CD4-positive, CD25-positive, alpha-beta regulatory T cell (primary cell): ENCODE measurements around the gene NR3C1. TPM values are rescaled to one million over a fixed set of nuclear protein-coding genes. Genes with fewer than 3 reads are reported as not detected.

ENCODE experiments used
- ATAC-seq, 2 donors: fragments of 150-1000 bp; cut with Tn5 transposase; one replicate each; pipeline ENCODE4 v1.10.0; 2021; ENCODE audit warnings: low read depth in 2 of 2, moderate number of reproducible peaks in 2 of 2, moderate library complexity in 1 of 2
- DNase-seq, 3 donors: peaks; one replicate each; pipeline versions ENCODE4 v3.0.0 to v3.0.0-alpha.2; 2012 to 2022; ENCODE audit warnings: mixed read lengths in 1 of 3
- H3K27ac ChIP-seq: one replicate; pipeline ENCODE4 v1.7.0; 2013; ENCODE audit warnings: mild to moderate bottlenecking, low read length; ENCODE audit not compliant: insufficient read depth, poor library complexity, severe bottlenecking
- H3K27me3 ChIP-seq: one replicate; pipeline ENCODE4 v1.7.0; 2013; ENCODE audit warnings: low read length; ENCODE audit not compliant: control insufficient read depth, insufficient read depth
- H3K36me3 ChIP-seq: one replicate; pipeline ENCODE4 v1.7.0; 2013; ENCODE audit warnings: mild to moderate bottlenecking, low read length, moderate library complexity; ENCODE audit not compliant: control insufficient read depth, insufficient read depth
- H3K4me1 ChIP-seq: 2 replicates; pipeline ENCODE4 v1.7.0; 2013; ENCODE audit warnings: mild to moderate bottlenecking, low read length; ENCODE audit not compliant: insufficient read depth, control insufficient read depth, poor library complexity, severe bottlenecking
- H3K4me3 ChIP-seq: one replicate; pipeline ENCODE4 v1.7.0; 2013; ENCODE audit warnings: low read depth, mild to moderate bottlenecking, low read length, moderate library complexity
- H3K9me3 ChIP-seq, 2 experiments: 1 replicate in 1 of 2; 2 replicates in 1 of 2; pipeline ENCODE4 v1.7.0; 2013; ENCODE audit warnings: low read length in 2 of 2, mild to moderate bottlenecking in 1 of 2, moderate library complexity in 1 of 2; ENCODE audit not compliant: control insufficient read depth in 2 of 2
- H3K27ac Mint-ChIP-seq, 3 donors: one replicate each; pipeline ENCODE4 v1.8.0; 2020 to 2022; ENCODE audit warnings: mild to moderate bottlenecking in 3 of 3, mixed read lengths in 3 of 3, moderate library complexity in 2 of 3
- H3K27me3 Mint-ChIP-seq: one replicate; pipeline ENCODE4 v1.8.0; 2022; ENCODE audit warnings: mild to moderate bottlenecking, mixed read lengths
- H3K36me3 Mint-ChIP-seq: one replicate; pipeline ENCODE4 v1.8.0; 2020; ENCODE audit warnings: mixed read lengths
- H3K4me1 Mint-ChIP-seq, 4 donors: one replicate each; pipeline ENCODE4 v1.8.0; 2020 to 2022; ENCODE audit warnings: mixed read lengths in 4 of 4, mild to moderate bottlenecking in 1 of 4
- H3K4me3 Mint-ChIP-seq, 4 donors: one replicate each; pipeline ENCODE4 v1.8.0; 2020 to 2022; ENCODE audit warnings: mild to moderate bottlenecking in 4 of 4, mixed read lengths in 4 of 4, moderate library complexity in 3 of 4
- H3K9me3 Mint-ChIP-seq, 7 donors: one replicate each; pipeline ENCODE4 v1.8.0; 2020 to 2022; ENCODE audit warnings: mixed read lengths in 7 of 7, mild to moderate bottlenecking in 3 of 7, moderate library complexity in 2 of 7
- polyA plus RNA-seq, 4 donors: library from polyadenylated mRNA; unstranded; fragments of 300-500 nt; fragmentation: Illumina TruSeq; gene quantifications; one replicate each; pipeline ENCODE4 v1.2.3, GENCODE V29; 2021
- total RNA-seq: library from RNA; stranded (reverse); gene quantifications from one replicate; pipeline ENCODE4 v1.2.3, GENCODE V29; 2022

NR3C1 gene
- total and polyA plus RNA-seq, 5 donors from 2014 or later: 62.5 to 154 (median 75.1) TPM

GRCh38 chr5:143259254-143259605 lies 144.3 kb downstream of the NR3C1 start:
- Mint-ChIP-seq H3K27ac (no peak overlapping the region), H3K36me3 (no peaks in the 10 kb centered on the region)
- no peak for ATAC-seq

GRCh38 chr5:143258559-143259253 lies 144.8 kb downstream of the NR3C1 start:
- ATAC-seq: no peak
- Mint-ChIP-seq H3K36me3 (no peaks in the 10 kb centered on the region), H3K9me3 (no peaks in the 10 kb centered on the region), H3K4me1 (no peaks in the 10 kb centered on the region), H3K4me3 (no peak overlapping the region), H3K27ac (peak overlapping the region in 1 of 3 donors; percentile 20), H3K27me3 (no peaks in the 10 kb centered on the region)
- Histone ChIP-seq H3K27me3 (no peaks in the 10 kb centered on the region), H3K4me1 (no peaks in the 10 kb centered on the region), H3K4me3 (no peak overlapping the region), H3K36me3 (no peaks in the 10 kb centered on the region), H3K9me3 (no peaks in the 10 kb centered on the region), H3K27ac (no peak overlapping the region)
- DNase-seq: no peak

More at GRCh38 chr5:143259254-143259605, 144.3 kb downstream of the NR3C1 start:
- Mint-ChIP-seq H3K27me3 (no peaks in the 10 kb centered on the region), H3K4me1 (no peaks in the 10 kb centered on the region), H3K4me3 (no peak overlapping the region), H3K9me3 (no peaks in the 10 kb centered on the region)
- no peak overlapping the region for H3K27ac ChIP-seq
- H3K4me3 ChIP-seq: no peak overlapping the region
- no peaks in the 10 kb centered on the region for H3K9me3 ChIP-seq
- H3K27me3 ChIP-seq: no peaks in the 10 kb centered on the region
- H3K36me3 ChIP-seq: no peaks in the 10 kb centered on the region
- no peaks in the 10 kb centered on the region for H3K4me1 ChIP-seq
- no peak for DNase-seq

GRCh38 chr5:143254819-143255218 lies 148.7 kb downstream of the NR3C1 start:
- no peak overlapping the region for H3K4me3 ChIP-seq
- H3K27me3 ChIP-seq: no peaks in the 10 kb centered on the region
- Mint-ChIP-seq H3K4me3 (no peak overlapping the region), H3K27me3 (peaks cover 5% of the 10 kb centered on the region), H3K9me3 (no peaks in the 10 kb centered on the region), H3K27ac (no peak overlapping the region), H3K4me1 (no peaks in the 10 kb centered on the region), H3K36me3 (no peaks in the 10 kb centered on the region)
- H3K27ac ChIP-seq: no peak overlapping the region
- H3K36me3 ChIP-seq: no peaks in the 10 kb centered on the region
- DNase-seq: no peak
- H3K9me3 ChIP-seq: no peaks in the 10 kb centered on the region
- ATAC-seq: no peak
- no peaks in the 10 kb centered on the region for H3K4me1 ChIP-seq

GRCh38 chr5:143251946-143252345 lies 151.5 kb downstream of the NR3C1 start:
- DNase-seq (no peak), ATAC-seq (no peak)
- Mint-ChIP-seq H3K36me3 (no peaks in the 10 kb centered on the region), H3K27ac (no peak overlapping the region), H3K4me1 (no peaks in the 10 kb centered on the region), H3K9me3 (peaks cover 0 to 2% (median 0%) of the 10 kb centered on the region in 7 donors), H3K27me3 (peaks cover 5% of the 10 kb centered on the region), H3K4me3 (no peak overlapping the region)
- no peak overlapping the region for H3K4me3 ChIP-seq
- no peaks in the 10 kb centered on the region for H3K27me3 ChIP-seq
- H3K27ac ChIP-seq: no peak overlapping the region
- H3K4me1 ChIP-seq: no peaks in the 10 kb centered on the region
- no peaks in the 10 kb centered on the region for H3K36me3 ChIP-seq
- H3K9me3 ChIP-seq: no peaks in the 10 kb centered on the region

- no peaks in the 10 kb centered on the region for H3K36me3 ChIP-seq
- ATAC-seq (no peak), DNase-seq (no peak)
- Mint-ChIP-seq H3K9me3 (peaks cover 0 to 2% (median 0%) of the 10 kb centered on the region in 7 donors), H3K27me3 (peaks cover 5% of the 10 kb centered on the region), H3K27ac (no peak overlapping the region), H3K36me3 (no peaks in the 10 kb centered on the region), H3K4me1 (no peaks in the 10 kb centered on the region), H3K4me3 (no peak overlapping the region)
- H3K27me3 ChIP-seq: no peaks in the 10 kb centered on the region
- H3K9me3 ChIP-seq: no peaks in the 10 kb centered on the region
- H3K4me3 ChIP-seq: no peak overlapping the region
- no peak overlapping the region for H3K27ac ChIP-seq
- H3K4me1 ChIP-seq: no peaks in the 10 kb centered on the region
These were observed 152.3 kb downstream of the NR3C1 start for GRCh38 chr5:143251190-143251589.

- Histone ChIP-seq H3K27ac (no peak overlapping the region), H3K27me3 (no peaks in the 10 kb centered on the region), H3K9me3 (no peaks in the 10 kb centered on the region), H3K36me3 (no peaks in the 10 kb centered on the region), H3K4me3 (no peak overlapping the region), H3K4me1 (no peaks in the 10 kb centered on the region)
- H3K4me3 Mint-ChIP-seq: no peak overlapping the region
- peaks cover 5% of the 10 kb centered on the region for H3K27me3 Mint-ChIP-seq
- no peak overlapping the region for H3K27ac Mint-ChIP-seq
- peaks cover 0 to 7% (median 0%) of the 10 kb centered on the region in 7 donors for H3K9me3 Mint-ChIP-seq
- no peaks in the 10 kb centered on the region for H3K36me3 Mint-ChIP-seq
- no peaks in the 10 kb centered on the region for H3K4me1 Mint-ChIP-seq
- ATAC-seq (no peak), DNase-seq (no peak)
These were observed 153.6 kb downstream of the NR3C1 start for GRCh38 chr5:143249851-143250250.

- ATAC-seq (no peak), DNase-seq (no peak)
- H3K4me3 Mint-ChIP-seq: no peak overlapping the region
- H3K9me3 Mint-ChIP-seq: peaks cover 0 to 7% (median 0%) of the 10 kb centered on the region in 7 donors
- no peaks in the 10 kb centered on the region for H3K36me3 Mint-ChIP-seq
- Histone ChIP-seq H3K27ac (no peak overlapping the region), H3K36me3 (no peaks in the 10 kb centered on the region), H3K4me3 (no peak overlapping the region), H3K27me3 (no peaks in the 10 kb centered on the region), H3K9me3 (no peaks in the 10 kb centered on the region), H3K4me1 (no peaks in the 10 kb centered on the region)
- peaks cover 5% of the 10 kb centered on the region for H3K27me3 Mint-ChIP-seq
- no peak overlapping the region for H3K27ac Mint-ChIP-seq
- no peaks in the 10 kb centered on the region for H3K4me1 Mint-ChIP-seq
These were observed 154.5 kb downstream of the NR3C1 start for GRCh38 chr5:143248822-143249579.

GRCh38 chr5:143248391-143248790 lies 155.1 kb downstream of the NR3C1 start:
- Mint-ChIP-seq H3K27me3 (peaks cover 3% of the 10 kb centered on the region), H3K27ac (no peak overlapping the region), H3K4me1 (no peaks in the 10 kb centered on the region), H3K9me3 (peaks cover 0 to 7% (median 0%) of the 10 kb centered on the region in 7 donors), H3K36me3 (no peaks in the 10 kb centered on the region), H3K4me3 (no peak overlapping the region)
- Histone ChIP-seq H3K4me3 (no peak overlapping the region), H3K27me3 (no peaks in the 10 kb centered on the region), H3K4me1 (no peaks in the 10 kb centered on the region), H3K9me3 (no peaks in the 10 kb centered on the region), H3K27ac (no peak overlapping the region), H3K36me3 (no peaks in the 10 kb centered on the region)
- no peak for ATAC-seq
- no peak for DNase-seq
